SU-DHL-6 (cell line): Measurements from ENCODE around the gene GOLGA6L26.
"Not testable (repeated sequence)": the region's sequence is repeated elsewhere in the genome, so short reads cannot be mapped to it uniquely, and the experiment has no call there.

ENCODE experiments used
- EZH2phosphoT487 ChIP-seq: fragments of 200-600 bp; sonication (generic), shearing (Covaris generic); conservative IDR thresholded peaks from 2 replicates; pipeline ENCODE4 v1.6.1; 2018; ENCODE audit warnings: mild to moderate bottlenecking, antibody characterized with exemption, low read length, moderate library complexity, mixed read lengths
- TF ChIP-seq, protein P1 (sequence below): fragments of 200-600 bp; sonication (generic); IDR thresholded peaks from one replicate; pipeline ENCODE4 v1.5.1; 2017; ENCODE audit warnings: antibody characterized with exemption, mild to moderate bottlenecking, low read length, moderate library complexity; ENCODE audit not compliant: insufficient read depth, poor library complexity, severe bottlenecking

GRCh38 chr15:23303246-23303645, 30.8 kb downstream of the GOLGA6L26 start:
- TF ChIP-seq, protein P1, sequence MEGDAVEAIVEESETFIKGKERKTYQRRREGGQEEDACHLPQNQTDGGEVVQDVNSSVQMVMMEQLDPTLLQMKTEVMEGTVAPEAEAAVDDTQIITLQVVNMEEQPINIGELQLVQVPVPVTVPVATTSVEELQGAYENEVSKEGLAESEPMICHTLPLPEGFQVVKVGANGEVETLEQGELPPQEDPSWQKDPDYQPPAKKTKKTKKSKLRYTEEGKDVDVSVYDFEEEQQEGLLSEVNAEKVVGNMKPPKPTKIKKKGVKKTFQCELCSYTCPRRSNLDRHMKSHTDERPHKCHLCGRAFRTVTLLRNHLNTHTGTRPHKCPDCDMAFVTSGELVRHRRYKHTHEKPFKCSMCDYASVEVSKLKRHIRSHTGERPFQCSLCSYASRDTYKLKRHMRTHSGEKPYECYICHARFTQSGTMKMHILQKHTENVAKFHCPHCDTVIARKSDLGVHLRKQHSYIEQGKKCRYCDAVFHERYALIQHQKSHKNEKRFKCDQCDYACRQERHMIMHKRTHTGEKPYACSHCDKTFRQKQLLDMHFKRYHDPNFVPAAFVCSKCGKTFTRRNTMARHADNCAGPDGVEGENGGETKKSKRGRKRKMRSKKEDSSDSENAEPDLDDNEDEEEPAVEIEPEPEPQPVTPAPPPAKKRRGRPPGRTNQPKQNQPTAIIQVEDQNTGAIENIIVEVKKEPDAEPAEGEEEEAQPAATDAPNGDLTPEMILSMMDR: not testable (repeated sequence)
- TF ChIP-seq EZH2phosphoT487: not testable (repeated sequence)
